HL-60/S4 (cell line): ENCODE data around the gene GNG10.
"Not testable (repeated sequence)": the region's sequence is repeated elsewhere in the genome, so short reads cannot be mapped to it uniquely, and the experiment has no call there.

Source experiments
- in situ Hi-C: fragments of 300-500 bp; cut with MboI; formaldehyde crosslinking; loops from 2 replicates; pipeline ENCODE4 v1.14.3; 2022; ENCODE audit warnings: low sequenced_read_pairs

GNG10 gene

DNA sequence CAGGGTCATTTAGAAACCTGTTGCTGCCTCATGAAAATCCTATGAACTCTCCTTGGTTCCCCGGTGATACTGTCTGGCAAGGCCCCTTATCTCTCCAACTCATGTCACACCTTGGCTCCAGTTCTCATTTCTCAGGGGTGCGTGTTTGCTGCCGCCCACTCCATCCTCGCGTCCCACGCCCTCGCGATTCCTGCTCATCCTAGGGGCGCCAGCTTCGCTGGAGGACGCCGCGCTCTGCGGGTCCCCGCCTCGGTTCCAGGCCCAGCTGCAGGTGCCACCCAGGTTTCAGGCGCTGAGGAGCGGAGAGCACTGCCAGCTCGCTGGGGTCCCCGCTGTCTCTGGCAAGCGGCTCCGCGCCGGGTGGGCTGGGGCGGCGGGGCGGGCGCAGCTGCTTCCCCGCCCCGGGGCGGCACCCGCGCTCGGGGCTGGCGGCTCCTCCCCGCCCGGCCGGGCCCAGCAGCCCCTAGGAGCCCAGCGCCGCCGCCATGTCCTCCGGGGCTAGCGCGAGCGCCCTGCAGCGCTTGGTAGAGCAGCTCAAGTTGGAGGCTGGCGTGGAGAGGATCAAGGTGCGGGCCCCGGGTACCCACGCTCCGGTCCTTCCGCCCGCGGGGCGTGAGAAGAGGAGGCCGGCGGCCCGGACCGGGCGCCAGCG is at the start of gene GNG10:
Gene GNG10 (plus strand): TSS at position 456 of the 652 bp plus-strand sequence. CDS start 30 bp downstream, at position 486.
- in situ Hi-C loops, result no loop called here

- in situ Hi-C loops, result no loop called here
Observed at GRCh38 chr9:111613436-111614040, 47.9 kb upstream of the GNG10 start.

DNA sequence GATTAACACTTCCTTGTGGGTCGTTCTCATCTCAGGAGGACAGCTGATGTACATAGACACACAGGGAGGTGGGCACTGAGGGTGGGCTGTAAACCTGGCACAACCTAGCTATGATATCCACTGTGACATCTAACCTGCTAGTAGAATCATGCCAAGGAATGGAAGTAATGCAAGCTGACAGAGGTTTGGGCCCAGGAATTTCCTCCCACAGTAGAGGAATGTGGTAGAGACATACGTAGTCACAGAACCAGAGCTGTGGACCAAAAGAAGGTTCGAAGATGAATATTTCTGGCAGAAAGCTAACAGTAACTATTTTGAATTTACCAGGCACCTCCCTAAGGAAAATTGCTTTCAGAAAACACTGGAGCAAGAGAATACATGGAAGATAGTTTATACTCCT is 45.5 kb upstream of the GNG10 start:
- in situ Hi-C loops, result no loop called here

- in situ Hi-C loops, result not testable (repeated sequence)
Observed at GRCh38 chr9:111617349-111617748, 44.1 kb upstream of the GNG10 start.

DNA sequence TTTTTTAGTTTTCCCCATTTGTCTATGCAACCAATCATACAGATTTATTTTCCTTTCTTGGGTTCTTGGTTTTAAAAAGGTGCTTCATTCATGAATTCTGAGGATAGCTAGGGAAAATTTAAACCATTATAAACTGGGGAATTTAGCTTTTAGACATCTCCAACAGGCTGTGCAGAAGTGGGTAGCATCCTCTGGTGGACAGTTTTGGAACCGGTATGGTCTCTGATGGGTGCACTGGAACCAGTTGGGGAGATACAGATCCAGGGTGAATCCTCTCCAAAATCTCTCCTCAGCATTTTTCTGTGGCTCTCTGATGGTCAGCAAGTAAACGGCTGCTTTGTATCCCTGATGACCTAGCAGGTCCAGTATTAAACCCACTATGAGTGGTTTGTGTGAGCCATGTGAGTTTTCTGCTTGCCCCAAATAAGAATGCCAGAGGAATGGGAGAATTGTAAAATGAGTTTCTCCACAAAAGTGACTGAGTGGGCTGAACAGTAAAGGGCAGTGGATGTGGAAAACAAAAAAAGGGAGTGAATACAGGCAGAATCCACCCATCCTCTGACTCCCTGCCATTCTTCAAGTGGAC is 39.4 kb upstream of the GNG10 start:
- in situ Hi-C loops, result no loop called here

DNA sequence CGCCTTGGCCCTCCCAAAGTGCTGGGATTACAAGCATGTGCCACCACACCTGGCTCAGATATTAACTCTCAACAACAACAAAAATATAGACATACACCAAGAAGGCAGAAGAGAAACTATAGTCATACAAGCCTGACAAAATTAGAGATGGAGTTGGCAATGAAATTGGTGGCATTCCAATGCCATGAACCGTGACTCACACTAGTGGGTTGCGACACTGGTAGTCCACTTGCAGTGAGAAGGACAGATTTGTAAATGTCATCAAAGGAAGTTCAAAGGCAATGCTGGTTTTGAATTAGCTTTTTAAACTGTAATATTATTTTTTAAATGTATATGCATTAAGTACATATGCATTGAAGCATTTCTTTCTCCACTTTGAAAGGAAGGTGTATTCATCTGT is 38.8 kb upstream of the GNG10 start:
- in situ Hi-C loops, result no loop called here

GRCh38 chr9:111627260-111627963 is 34.0 kb upstream of the GNG10 start:
- in situ Hi-C loops, result no loop called here

DNA sequence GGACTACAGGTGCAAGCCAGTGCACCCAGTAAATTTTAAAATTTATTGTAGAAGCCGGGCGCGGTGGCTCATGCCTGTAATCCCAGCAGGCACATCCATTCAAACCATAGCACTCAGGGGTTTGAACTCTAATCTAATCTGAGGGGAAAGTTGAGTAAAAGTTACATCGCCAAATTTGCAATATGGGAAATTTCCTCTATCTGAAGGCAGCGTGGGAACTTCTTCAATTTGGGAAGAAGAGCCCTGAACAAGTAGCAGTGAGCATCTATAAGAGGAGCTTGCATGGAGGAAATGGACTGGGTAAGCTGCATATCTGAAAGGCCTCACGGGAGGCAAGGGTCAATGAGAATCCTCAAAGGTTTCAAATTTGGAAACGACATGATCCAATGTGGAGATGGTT is 33.0 kb upstream of the GNG10 start:
- in situ Hi-C loops, result no loop called here

GRCh38 chr9:111630182-111630963 is 31.0 kb upstream of the GNG10 start:
- in situ Hi-C loops, result no loop called here

- in situ Hi-C loops, result no loop called here
Observed at GRCh38 chr9:111630964-111631213, 30.5 kb upstream of the GNG10 start.

DNA sequence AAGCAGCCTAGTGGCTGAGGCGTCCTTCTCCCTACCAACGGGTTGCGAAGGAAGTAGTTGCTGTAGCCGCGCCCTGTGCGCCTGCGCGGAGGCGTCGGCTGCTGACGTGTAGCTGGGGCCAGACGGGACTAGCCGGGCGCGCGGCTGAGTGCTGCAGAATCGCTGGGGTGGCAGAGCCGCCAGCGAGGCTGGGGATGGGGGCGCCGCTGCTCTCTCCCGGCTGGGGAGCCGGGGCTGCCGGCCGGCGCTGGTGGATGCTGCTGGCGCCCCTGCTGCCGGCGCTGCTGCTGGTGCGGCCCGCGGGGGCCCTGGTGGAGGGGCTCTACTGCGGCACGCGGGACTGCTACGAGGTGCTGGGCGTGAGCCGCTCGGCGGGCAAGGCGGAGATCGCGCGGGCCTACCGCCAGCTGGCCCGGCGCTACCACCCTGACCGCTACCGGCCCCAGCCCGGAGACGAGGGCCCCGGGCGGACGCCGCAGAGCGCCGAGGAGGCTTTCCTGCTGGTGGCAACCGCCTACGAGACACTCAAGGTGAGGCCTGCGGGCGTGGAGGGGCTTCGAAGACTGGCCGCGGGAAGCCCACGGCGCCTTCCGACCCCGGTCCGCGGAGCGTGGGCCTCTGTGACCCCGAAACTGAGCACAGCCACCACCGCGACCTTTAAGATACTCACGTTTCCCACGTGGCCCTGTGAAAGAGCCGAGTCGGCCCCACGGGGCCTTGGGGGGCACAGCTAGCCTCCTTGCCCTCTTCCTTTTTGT is 30.0 kb upstream of the GNG10 start, which contains the start of gene DNAJC25:
Gene DNAJC25 (plus strand): TSS at position 121 of the 758 bp plus-strand sequence. CDS start 74 bp downstream, at position 195.
- in situ Hi-C loops, result no loop called here

GRCh38 chr9:111632060-111632459 is 29.3 kb upstream of the GNG10 start:
- in situ Hi-C loops, result no loop called here

- in situ Hi-C loops, result no loop called here
Observed at GRCh38 chr9:111632695-111633388, 28.6 kb upstream of the GNG10 start.

DNA sequence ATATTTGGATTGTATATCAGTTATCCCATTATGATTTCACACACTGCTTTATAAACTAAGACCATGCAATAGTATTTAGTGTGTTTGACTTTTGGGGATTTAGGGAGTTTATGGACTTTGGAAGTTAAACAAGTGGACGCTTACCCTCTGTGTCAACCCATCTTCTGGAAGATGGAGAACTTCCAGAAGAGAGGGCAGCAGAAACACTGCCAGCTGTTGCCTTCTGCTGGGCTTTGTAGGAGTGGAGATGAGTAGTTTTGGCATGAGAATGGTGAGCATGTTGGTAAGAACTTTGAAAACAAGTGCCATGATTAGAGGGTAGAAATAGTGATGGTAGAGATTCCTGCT is 28.0 kb upstream of the GNG10 start:
- in situ Hi-C loops, result no loop called here

DNA sequence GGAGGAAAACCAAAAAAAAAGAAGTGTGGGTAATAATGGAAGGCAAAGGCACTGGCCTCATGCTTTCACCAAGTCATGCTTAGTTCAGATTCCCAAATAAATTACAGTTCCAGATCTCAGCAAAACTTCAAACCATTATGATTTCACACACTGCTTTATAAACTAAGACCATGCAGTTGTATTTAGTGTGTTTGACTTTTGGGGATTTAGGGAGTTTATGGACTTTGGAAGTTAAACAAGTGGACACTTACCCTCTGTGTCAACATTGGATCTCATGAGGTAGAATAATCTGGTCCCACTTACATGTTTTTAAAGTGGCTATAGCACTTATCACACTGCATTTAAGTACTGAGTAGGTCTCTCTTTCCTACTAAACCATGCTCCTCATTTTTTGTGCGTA is 26.5 kb upstream of the GNG10 start:
- in situ Hi-C loops, result no loop called here

DNA sequence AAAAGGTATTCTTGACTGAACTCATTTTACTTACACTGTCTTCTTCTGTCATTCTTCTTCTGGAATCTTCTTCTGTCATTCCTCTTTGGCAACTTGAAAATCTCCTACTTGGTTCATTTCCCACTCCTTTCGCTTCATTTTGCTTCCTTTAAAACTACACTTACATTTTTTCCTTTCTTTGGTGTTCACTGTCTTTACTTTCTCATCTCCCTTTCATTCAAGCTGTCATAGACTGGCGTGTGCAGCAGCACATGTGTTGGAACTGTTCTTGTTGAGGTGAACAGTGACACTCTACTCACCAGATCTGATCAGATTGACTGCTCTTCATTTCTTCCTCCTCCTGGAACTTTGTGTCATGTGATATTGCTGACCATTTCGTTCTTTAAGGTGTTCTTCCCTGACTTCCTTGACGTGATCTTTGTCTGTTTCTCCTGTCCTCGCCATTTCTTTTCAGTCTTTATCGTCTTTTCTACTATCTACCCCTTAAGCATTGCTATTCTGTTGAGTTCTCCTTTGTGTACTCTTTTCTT is 23.9 kb upstream of the GNG10 start:
- in situ Hi-C loops, result no loop called here

GRCh38 chr9:111644195-111644772 is 17.1 kb upstream of the GNG10 start:
- in situ Hi-C loops, result no loop called here

DNA sequence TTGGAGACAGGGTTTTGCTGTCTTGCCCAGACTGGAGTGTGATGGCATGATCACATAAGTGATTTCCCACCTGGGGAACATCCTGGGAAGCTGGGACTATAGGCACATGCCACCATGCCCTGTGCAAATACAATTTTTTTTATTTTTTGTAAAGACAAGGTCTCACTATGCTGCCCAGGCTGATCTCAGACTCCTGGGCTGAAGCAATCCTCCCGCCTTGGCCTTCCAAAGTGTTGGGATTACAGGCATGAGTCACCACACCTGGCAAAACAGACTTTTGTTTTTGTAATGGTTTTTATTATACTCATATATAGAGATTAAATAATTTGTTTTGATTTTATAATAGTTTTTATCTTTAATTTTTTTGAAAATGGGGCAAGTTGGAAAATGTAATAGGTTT is 15.6 kb upstream of the GNG10 start:
- in situ Hi-C loops, result no loop called here

DNA sequence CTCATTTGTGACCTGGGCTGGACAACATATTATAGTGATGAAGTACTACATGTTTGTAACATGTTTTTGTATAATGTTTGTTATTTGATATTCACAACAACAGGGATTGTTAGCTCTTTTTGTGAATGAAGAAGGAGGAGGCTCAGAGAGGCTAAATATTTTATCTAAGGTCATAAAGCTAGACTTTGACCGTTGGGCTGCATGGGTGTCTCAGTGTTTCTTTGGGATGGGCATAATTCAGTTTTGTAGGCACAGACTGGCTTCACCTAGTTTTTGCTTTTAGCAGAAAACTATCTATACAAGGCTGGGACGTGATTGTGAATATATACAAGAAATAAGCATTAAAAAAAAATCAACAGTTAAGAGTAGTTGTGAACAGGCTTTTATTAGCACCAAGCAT is 15.0 kb upstream of the GNG10 start:
- in situ Hi-C loops, result no loop called here
